Ishikawa (cell line): ENCODE measurements around the gene RAB9A.

ENCODE experiments used
- MAX ChIP-seq: IDR thresholded peaks from 2 replicates; pipeline ENCODE4 v1.6.1; 2012
- TAF1 ChIP-seq: IDR thresholded peaks from 2 replicates; pipeline ENCODE4 v1.6.1; 2012; ENCODE audit warnings: low read depth, mild to moderate bottlenecking
- YY1 ChIP-seq: IDR thresholded peaks from 2 replicates; pipeline ENCODE4 v1.6.1; 2012; ENCODE audit warnings: low read depth

GRCh38 chrX:13681595-13681994 is 7.3 kb upstream of the RAB9A start:
- TF ChIP-seq YY1 (no peak), TAF1 (no peak), MAX (no peak)
